Mesenteric fat pad (tissue), 1 donor: ENCODE data around the gene RPUSD4. TPM values are rescaled to one million over a fixed set of nuclear protein-coding genes. Genes with fewer than 3 reads are reported as not detected.

Experiments
- DNase-seq: peaks from one replicate; pipeline ENCODE4 v3.0.0-alpha.2; 2020; ENCODE audit warnings: low spot score
- total RNA-seq: library from RNA; stranded (reverse); fragmentation: NEBNext Ultra II Directional; extraction: Animal tissue kit (Norgen Biotek cat#: 25700); gene quantifications from one replicate; pipeline ENCODE4 v1.2.1, GENCODE V29; 2021
- donor health status: DM: yes; HTN: yes; CAD: no.

Gene RPUSD4
- total RNA-seq, 1 donor from 2014 or later, result 24.2 TPM

DNA sequence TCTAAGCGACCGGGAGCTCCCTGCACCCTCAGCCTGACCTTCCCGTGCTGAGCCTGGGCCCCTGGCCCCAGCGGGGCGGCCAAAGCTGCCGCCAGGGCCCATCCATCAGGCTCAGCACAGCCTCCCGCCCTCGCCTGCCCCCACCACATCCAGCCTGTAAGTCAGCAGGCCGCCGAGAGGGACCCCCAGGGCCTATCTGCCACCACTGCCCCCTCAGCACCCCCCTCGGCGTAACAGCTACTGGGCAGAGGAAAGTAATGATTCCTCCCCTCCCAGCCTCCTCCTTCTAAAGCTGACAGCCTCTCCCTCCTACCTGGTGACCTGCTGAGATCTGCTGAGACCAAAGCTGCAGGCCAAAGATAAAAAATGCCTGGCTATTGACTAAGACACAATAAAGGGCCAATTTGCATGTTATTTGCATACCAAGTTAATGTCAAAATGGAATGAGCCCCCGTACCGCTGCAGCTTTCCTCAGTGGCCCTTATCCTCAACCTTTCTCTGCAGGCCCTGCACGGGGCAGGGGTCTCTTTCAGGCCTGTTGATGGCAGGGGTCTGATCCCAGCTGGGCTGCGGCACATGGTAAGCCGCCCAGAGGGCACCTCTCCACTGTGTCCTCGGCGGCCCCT, 51.6 kb downstream of the RPUSD4 start:
- no peak for DNase-seq

DNA sequence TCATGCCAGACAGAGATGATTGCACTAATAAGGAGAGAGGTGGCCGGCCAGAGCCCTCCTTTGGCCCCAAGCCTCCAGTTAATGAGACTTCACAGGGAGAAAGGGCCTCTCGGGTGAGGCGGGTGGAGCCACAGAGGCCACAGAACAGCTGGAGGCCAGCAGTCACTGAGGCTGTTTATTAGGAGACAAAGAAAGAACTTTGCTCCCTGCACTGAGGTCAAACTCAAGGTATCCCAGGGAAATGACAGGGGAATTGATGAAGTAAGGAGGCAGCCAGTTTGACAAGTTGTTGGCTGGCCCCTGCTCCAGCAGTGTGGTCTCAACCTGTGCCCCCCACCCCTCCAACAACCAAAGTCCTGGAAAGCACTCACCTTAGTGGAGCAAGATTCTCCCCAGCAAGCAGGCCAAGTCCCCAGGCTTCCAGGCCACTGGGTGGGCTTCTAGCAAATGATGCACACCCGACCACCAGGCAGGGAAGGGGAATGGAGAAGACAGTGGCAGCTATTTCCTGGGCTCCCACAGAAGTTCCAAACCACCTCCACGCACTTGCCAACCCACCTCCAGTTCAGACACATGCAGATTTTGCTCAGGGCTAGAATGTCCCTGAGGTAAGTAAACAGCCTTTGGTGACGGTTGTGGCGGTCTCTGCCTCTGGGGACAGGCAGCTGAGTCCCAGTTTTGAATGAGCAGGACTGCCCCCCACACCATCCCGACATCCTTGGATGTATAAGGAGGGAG, 53.2 kb downstream of the RPUSD4 start:
- no peak for DNase-seq

DNA sequence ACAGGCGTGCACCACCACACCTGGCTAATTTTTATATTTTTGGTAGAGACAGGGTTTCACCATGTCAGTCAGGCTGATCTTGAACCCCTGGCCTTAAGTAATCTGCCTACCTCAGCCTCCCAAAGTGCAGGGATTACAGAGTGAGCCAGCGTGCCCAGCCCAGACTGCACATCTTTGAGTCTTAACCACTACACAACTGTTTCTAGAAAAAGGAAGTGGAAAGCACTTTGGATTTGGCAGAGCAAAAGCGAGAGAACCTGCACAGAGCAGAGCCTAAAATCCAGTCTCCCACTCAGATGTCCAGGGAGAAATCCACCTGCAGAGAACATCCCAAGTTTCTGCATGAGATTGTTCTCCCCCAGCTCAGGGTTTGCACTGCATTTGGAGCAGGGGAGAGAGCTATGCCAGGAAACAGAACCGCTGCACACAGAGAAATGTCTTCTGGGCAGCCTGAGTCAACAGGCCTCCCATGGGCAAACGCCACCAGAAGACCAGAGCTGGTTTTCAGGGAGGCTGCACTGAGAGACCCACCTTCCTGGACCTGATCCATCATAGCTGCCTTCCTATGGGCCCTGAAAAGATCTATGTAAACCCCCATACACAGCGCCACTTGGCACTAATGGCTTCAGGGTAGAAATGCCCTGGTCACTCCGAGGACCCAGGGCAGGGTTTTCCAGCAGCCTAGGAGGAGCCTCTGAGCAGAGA, 54.0 kb downstream of the RPUSD4 start:
- DNase-seq, result no peak

DNA sequence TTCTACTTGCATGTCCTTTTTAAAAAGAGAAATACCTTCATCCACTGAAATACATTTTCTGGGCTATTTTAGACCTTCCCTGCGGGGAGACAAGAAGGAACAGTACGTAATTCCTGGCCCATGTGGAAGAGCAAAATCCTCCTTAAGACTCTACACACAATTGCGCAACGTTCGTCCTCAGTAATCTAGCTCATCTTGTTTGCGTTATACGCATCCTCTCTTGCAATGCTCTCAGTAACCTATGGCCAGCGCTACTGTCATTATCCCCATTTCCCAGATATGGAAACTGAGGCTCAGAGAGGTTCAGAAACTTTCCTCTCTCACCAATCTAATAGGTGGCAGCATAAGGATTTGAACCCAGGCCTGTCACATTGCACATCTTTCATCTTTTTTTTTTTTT, 54.6 kb downstream of the RPUSD4 start:
- DNase-seq, result no peak

DNA sequence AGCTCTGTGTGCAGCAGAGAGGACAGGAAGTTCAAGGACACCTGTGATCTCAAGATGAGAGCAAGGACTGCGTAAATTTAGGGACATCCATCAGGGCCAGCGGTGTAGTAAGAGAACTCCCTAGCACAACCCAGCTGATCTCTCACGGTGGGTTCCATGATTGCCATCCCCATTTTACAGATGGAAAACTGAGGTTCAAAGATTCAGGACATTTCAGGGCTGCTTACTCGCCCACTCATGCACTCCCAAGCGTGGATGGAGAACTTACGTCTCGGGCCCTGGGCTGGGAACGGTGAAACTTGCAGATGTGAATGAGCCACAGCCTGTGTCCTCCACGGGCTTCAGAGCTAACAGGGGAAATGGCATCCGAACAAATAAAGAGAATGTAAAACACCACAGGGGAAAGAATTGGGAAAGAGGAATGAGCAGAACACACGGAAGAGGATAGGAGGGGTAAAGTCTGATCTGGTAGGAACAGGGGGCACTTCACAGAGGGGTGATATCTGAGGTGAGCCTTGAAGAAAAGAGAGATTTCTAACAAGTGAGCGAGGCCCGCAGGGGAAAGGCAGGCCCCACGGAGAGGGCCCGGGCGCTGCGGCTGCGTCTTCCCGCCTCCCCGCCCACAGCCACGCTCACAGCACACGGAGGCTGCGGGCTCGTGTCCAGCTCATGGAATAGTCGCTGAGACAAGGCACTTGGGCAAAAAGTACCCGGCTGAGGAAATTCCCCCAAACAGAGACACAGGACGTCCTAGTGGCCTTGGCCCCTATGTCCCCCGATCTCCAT, 55.9 kb downstream of the RPUSD4 start:
- no peak for DNase-seq

DNA sequence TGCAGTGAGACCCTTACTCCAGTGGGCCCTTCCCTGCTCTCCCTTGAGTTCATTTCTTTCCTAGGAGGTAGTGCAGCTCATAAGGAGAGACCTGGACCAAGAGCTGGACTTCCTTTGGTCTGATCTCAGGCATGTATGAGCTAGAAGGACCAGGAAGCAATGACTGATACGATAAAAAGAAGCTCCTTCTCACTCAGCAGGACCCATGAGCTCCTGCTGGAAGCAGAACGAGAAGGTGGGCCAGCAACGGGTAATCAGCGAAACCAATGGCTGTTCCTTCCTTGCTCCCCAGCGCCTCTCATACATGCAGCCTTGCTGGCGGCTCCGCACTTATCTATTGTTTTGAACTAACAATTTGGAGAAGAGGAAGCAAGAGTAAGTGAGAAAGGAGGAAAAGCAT, 56.8 kb downstream of the RPUSD4 start:
- no peak for DNase-seq

DNA sequence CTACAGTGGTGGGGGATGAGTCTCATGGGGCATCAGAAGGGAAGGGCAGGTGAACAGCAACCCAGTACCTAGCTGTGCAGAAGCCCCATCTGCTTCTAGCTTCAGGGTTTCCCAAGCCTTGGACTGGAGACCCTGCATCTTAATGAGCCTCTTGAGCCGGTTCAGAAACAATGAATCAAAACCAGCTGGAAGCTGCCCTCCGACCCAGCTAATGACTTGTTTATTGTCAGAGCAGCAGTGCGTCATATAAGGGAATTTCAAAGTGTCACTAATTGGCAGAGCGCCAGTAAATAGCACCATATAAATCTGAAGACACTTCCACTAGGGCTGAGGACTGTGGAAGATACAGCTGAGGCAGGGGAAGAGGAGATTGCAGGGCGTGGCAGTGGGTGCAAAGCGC, 57.5 kb downstream of the RPUSD4 start:
- DNase-seq, result no peak

DNA sequence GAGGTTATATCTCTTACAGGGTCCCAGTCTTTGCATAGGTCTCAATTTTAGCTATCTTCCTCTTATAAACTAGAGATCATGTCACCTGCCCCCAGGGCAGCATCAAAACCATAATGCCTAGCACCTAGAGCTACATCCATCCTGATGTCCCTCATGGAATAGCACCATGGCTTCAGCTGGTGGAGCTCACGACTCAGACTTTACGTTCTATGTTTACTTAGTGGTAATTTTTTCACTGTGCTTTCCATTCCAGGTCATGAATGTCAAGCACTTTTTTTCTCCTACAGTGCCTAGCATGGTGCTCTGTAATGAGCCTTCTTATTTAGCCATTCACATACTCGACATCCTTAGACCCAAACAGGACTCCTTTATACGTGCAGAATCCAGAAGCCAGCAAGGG, 58.4 kb downstream of the RPUSD4 start:
- DNase-seq, result no peak

DNA sequence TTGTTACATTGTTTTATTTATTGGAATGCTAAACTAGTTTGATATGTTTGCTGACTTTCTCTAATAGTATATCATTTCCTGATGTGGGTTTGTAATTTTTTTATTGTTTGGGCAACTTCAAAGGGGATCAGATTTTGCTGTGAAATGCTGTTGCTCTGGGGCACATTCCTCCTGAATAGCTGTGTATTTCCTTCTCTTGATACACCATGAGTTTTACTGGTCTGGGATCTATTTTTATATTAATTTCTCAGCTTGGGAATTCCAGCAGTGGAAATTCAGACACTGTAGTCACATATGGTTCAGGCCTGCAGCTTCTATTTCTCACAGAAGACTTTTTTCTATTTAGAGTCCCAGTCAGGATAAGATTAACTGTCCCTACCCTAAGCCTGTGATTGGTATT, 58.9 kb downstream of the RPUSD4 start:
- DNase-seq, result no peak

DNA sequence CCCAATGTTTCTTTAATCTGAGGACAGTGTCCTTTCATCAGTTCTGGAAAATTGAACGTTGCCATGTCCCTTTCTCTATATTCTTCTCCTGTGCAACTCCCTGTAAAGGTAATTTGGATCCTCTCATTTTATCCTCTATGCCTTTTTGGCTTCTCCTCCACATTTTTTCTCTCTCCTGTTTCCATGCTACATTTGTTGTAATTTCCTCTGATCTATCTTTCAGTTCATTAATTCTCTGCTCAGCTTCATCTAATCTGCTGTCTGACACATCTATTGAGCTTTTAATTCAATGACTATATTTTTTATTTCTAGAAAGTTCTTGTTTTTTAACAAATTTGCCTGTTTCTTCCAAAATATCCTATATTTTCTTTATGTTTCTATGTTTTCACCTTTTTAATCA, 59.3 kb downstream of the RPUSD4 start:
- no peak for DNase-seq

Other genes starting within 250 kb of the RPUSD4 start
- 12.0 TPM for gene CDON, start 148.8 kb downstream of the RPUSD4 start, total RNA-seq
- gene FAM118B, start 132 bp upstream of the RPUSD4 start, total RNA-seq, result 18.7 TPM
- 121 TPM for gene SRPRA, start 57.2 kb upstream of the RPUSD4 start, total RNA-seq
- 22.2 TPM for gene FOXRED1, start 57.5 kb upstream of the RPUSD4 start, total RNA-seq
- 12.5 TPM for gene TIRAP, start 71.4 kb upstream of the RPUSD4 start, total RNA-seq
- gene DCPS, start 92.4 kb upstream of the RPUSD4 start, total RNA-seq, result 10.8 TPM
- 65.2 TPM for gene ST3GAL4, start 144.0 kb upstream of the RPUSD4 start, total RNA-seq